Stimulated activated CD8-positive, alpha-beta memory T cell treated with anti-CD3 and anti-CD28 coated beads, Interleukin-7, amount 100 ng/mL, for 48 hours (primary cell): ENCODE data around the gene DISC1.
"Not testable (repeated sequence)": the region's sequence is repeated elsewhere in the genome, so short reads cannot be mapped to it uniquely, and the experiment has no call there.

Experiments used
- DNase-seq, 2 donors: peaks; one replicate each; pipeline ENCODE4 v3.0.0-alpha.2; 2020; ENCODE audit warnings: low read depth in 1 of 2; ENCODE audit errors: extremely low read depth in 1 of 2

DISC1 gene

DNA sequence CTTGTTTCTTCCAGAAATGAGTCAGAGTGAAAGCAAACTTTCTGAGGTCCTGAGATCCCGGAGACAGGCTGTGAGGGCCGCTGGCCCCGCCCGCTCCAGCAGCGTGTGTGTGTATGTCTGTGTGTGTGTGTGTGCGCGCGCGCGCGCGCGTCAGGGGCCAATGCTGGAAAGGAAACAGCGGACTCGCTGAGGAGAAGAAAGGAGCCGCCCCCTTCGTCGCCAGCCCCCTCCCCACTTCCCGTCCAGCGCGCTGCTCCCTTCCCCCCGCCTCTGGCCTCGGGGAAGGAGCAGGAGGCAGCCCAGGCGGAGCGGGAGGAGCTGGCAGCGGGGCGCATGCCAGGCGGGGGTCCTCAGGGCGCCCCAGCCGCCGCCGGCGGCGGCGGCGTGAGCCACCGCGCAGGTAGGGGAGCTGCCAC, at the start of gene DISC1:
DISC1 (plus strand) TSS at position 256 of the 416 bp plus-strand sequence; CDS start at position 334, 78 bp downstream.
- no peak for DNase-seq

DNA sequence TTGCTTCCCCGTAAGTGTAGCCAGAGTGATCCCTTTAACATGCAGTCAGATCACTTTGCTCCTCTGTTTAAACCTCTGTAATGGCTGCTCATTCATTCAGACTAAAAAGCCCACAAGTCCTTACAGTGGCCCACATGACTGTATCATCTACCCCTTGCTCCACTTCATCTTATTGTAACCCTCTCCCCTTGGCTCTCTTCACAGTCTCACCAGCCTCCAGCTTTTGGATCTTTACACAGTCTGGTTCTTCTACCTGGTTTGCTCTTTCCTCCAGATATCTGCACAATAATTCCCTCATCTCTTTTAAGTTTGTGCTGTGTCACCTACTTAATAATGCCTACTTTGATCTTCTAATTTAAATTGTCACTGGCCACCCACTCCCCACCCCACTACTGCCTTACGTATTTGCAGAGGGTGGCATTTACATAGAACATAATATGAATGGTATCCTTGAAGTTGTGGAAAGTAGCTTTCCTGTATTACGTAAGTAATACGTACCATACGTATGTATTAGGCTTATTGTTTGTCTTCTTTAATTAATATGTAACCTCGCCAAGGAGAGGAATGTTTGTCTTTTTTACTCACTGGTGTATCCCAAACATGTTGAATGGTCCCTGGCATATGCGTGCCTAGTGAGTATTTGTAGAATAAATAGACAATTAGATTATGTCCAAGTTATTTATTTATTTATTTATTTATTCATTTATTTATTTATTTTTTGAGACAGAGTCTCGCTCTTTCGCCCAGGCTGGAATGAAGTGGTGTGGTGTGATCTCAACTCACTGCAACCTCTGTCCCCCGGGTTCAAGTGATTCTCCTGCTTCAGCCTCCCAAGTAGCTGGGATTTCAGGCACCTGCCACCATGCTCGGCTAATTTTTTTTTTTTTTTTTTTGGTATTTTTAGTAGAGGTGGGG, 49.5 kb upstream of the DISC1 start:
- DNase-seq: no peak

DNA sequence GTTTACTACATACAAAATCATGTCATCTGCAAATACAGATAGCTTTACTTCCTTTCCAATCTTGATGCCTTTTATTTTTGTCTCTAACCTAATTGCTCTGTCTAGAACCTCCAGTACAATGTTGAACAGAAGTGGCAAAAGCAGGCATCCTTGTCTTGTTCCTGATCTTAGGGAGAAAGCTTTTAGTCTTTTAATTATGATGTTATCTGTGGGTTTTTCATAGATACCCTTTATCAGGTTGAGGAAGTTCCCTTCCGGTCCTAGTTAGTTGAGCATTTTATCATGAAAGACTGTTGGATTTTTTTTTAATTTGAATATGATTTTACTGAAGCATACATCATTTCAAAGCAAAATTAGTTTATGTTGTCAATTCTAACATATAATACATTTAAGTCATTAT, 45.7 kb upstream of the DISC1 start:
- no peak for DNase-seq

DNA sequence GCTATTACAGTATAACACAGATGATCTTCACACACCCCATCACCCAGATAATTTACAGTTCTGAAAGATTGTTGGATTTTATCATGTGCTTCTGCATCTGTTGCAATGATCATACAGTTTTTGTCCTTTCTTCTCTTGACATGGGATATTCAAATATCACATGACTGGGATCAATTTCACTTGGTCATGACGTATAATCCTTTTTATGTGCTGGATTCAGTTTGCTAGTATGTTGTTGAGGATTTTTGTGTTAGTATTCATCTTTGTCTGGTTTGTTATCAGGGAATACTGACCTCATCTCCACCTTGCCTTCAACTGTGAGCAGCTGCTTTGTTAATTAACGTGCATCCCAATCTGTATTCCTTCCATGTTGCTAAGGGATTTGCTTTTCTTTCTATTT, 44.7 kb upstream of the DISC1 start:
- DNase-seq: no peak

DNA sequence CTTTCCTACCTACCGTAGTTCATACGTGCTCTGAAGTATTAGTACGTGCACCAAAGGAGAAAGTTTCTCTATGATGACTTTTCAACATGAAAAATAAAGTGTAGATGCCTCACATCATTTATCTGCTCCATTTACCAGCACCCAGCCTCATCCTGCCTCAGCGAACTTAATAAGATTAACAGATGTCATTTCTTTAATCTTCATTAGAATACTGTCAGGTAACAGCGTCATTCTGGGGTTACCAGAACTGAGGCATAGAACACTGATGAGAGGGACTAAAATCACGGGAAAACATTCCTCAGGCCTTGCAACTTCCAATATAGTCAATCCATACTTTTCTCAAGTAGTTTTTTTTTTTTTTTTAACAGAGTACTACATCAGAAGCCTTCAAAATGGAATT, 43.2 kb upstream of the DISC1 start:
- no peak for DNase-seq

DNA sequence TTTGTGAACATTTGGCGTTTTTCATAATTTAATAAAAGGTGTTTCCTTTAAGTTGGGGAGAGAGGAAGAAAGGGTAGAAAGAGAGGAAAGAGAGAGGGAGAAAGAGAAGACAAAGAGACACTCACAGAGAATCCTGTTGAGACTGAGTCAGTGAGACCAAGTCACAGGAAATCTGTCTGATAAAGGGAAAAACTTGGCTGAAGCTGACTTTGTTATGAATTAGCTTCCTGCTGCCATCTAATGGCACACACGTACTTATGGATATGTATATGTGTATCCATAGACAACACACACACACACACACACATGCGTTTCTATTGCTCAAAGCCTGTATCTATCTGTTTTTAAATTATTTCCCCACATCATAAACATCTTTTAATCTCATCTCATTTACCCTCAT, 42.5 kb upstream of the DISC1 start:
- no peak for DNase-seq

DNA sequence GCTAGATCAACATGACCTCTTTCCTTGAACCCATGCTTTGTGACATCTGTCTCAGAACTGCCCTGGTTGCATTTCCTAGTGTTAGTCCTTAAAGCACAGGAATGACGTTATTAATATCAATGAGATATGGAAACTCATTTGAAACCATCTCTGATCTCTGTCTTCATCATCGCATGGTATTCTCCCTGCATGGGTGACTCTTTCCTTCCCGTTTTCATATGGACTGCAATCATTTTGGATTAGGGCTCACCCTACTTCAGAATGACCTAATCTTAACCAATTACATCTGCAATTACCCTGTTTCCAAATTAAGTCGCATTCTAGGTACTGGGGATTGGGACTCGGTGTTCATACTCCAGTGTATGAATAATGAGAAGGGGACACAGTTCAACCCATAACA, 41.7 kb upstream of the DISC1 start:
- no peak for DNase-seq

DNA sequence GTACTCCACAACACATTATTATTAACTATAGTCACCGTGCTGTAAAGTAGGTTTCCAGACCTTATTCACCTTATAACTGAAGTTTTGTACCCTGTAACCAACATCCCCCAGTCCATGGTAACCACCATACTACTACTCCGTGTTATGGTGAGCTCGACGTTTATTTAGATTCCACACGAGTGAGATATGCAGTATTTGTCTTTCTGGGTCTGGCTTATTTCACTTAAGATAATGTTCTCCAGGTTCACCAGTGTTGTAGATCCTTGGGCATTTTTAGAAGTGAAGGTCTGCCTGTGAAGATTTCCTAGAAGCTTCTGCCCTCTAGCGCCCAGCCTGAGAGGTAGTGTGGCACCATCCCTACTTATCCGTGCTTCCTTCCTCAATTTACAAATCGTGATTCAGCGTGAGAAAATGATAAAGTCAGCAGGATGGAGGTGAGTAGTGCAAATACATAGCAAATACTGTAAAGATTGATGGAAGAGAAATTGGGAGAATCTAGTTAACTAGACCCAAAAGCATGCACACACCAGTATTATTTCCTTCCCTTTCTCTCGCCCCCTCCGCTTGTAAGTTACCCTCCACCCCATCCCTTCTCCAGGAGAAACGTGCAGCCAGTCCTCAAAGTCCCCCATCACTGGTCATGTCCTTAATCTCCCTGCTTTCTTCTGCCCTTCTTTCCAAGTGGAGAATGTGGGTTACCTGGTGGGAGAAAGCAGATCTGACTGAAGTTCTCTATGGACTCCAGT, 36.0 kb upstream of the DISC1 start:
- DNase-seq: no peak

DNA sequence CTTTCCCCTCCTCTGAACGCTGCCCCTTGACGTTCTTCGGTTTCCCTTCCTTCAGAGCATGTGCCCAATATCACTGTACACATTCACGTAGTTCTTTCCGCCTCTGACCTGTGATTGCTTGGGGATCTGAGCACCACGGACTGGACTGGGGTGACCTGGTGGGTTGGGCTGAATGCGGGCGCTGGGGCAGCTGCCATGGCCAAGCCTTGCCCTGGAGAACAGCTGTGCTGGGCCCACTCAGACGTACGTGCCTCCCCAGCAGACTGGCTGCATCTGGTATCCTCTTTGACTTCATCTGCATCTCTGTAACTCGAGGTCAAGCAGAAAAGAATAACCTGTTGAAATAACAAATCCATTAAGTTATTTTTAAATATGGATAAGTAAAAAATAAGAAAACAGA, 35.1 kb upstream of the DISC1 start:
- no peak for DNase-seq

DNA sequence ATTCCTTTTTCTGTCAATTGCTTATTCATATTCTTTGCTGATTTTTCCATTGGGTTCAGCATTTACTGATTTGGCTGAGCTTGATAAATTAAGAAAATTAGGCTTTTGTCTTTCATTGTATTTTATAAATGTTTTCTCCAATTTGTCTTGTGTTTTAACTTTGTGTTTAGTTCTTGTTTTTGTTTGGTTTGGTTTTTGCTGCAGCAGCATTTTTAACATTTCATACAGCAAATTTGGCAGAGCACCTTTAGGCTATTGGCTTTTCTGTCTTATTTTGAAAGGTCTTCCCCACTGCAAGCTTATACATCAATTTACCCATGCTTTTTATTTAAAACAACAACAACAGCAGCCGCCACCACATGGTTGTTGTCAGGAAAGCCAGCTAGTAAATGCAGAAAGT, 33.8 kb upstream of the DISC1 start:
- no peak for DNase-seq

DNA sequence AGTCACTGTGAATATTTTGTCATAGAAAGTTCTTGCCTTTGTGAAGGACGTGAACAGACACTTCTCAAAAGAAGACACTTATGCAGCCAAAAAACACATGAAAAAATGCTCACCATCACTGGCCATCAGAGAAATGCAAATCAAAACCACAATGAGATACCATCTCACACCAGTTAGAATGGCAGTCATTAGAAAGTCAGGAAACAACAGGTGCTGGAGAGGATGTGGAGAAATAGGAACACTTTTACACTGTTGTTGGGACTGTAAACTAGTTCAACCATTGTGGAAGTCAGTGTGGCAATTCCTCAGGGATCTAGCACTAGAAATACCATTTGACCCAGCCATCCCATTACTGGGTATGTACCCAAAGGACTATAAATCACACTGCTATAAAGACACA, 33.3 kb upstream of the DISC1 start:
- not testable (repeated sequence) for DNase-seq

DNA sequence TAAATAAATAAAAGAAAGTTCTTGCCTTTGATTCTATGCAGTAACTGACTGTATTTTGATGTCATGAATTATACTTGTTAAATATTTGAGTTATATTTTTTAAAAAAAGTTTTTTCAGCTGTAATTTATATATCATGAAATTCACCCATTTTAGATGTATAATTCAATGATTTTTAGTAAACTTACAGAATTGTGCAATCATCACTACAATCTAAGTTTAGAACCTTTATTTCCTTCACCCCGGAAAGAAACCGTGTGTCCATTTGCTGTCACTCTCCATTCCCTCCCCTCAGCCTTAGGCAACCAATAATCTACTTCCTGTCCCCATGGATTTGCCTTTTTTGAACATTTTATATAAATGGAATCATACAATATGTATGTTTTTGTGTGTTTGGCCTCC, 32.5 kb upstream of the DISC1 start:
- DNase-seq: no peak

DNA sequence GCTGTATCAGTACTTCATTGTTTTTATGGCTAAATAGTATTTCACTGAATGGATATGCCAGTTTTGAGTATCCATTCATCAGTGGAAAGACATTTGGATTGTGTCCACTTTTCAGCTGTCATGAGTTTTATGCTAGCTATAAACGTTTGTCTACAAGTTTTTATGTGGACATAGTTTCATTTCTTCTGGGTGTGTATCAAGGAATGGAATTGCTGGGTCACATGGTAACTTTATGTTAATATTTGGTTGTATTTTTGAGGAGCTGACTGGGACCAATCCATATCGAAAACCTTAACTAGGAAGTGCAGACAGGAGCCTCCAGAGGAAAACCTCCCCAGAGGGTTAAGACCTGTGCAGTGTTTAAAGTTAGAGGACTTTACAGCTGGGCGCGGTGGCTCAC, 31.8 kb upstream of the DISC1 start:
- DNase-seq: no peak

DNA sequence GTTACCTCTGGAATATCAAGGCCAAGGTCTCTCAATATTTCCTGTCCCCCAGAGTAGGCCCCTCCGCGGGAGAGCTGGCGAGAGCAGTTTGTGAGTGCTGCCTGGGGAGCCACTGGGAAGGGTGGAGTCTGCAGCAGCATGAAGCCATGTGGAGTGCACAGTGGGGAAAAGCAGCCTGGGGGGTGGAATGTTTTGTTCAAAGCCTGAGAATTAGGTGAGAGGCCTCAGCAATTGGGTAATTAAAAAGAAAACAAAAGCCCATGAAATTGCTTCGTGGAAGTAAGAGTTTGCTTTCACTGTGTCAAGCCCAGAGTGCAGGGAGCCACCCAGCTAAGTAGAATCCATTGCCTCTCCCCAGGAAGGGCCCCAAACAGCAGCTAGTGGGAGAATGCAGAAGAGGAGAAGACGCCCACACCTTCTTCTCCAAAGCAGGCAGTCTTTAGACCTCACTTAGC, 30.2 kb upstream of the DISC1 start:
- no peak for DNase-seq

DNA sequence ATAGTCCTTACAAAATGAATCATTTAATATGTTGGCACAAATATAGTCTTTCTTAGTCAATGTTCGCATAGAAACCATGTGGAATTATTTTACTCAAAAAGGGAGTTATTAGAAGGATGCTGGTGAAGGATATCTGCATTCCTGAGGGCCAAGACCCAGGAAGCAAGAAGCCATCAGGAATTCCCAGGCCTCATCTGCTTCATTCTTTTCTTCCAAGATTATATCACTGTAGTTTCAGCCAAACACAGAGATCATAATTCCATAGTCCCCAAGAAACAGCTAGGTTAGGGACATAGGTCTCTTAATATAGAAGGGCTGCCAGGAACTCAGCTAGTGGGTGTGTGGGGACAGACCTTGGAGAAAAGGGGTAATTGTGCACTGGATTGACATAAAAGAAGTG, 28.6 kb upstream of the DISC1 start:
- DNase-seq: no peak

DNA sequence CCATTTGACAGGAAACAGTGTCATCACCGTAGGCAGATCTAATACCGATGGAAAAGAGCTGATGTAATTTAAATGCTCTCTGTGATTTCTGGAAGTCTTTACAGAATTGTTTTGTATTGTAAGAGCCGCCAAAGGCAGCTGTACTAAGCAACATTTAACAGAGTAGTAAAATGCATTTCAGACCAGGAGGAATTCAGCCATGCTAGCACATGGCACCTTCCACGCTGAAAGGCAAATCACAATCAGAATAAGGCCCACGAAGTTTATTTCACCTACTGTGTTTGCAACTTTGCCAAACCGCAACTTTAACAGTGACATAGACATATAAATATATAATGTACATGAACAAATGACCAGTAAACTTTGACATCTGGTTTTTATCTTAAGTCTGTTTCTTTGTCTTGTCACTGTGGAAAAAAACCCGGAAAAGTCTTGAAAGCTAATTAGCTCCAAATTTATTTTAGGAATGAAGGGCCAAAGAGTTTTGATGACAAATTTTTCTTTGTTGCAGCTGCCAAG, 26.1 kb upstream of the DISC1 start:
- DNase-seq: no peak

DNA sequence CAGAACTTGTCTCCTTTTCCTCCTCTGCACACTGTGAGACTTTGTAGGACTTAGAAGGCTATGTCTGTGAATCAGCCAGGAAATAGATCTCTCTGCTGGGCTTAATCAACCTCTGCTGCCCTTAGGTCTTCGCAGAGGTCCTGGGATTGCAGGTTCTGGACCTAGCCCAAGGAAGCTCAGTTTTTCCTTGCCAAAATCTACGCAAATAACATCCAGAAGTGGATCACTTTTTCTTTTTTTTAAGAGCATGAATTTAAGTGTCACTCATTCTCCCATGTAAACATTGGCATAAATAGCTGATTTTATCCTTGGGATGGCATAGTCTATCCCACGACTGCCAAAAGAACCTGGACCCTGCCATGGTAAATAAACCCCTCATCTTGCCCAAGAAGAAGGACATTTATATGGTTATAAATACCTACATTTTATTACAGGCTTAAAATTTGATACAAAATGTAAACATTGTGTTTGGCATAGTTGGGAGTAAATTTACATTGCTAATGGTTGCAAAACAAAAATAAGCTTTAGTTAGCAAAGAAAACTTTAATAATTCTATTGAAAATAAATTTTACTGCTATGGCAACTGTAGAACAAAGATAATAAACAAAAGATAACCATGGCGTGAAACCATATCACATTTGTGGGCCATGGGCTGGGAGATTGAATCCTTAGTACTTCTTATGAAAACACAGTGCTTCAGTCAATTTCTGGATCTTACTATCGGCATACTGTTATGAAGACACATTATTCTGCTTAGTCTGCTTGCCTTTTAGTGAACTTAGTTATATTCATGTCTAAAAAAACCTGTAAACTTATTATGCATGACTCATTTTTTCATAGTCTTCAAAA, 24.5 kb upstream of the DISC1 start:
- no peak for DNase-seq

DNA sequence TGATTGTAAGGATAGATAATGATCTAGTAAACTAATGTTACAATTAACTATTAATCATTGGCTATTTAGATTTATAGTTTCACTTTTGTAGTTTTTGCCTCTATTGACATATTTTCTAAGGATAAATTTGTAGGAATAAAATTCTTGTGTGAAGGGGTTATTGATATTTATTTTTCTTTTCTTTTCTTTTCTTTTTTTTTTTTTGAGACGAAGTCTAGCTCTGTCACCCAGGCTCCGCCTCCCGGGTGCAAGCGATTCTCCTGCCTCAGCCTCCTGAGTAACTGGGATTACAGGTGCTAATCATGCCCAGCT, 24.0 kb upstream of the DISC1 start:
- DNase-seq: no peak

DNA sequence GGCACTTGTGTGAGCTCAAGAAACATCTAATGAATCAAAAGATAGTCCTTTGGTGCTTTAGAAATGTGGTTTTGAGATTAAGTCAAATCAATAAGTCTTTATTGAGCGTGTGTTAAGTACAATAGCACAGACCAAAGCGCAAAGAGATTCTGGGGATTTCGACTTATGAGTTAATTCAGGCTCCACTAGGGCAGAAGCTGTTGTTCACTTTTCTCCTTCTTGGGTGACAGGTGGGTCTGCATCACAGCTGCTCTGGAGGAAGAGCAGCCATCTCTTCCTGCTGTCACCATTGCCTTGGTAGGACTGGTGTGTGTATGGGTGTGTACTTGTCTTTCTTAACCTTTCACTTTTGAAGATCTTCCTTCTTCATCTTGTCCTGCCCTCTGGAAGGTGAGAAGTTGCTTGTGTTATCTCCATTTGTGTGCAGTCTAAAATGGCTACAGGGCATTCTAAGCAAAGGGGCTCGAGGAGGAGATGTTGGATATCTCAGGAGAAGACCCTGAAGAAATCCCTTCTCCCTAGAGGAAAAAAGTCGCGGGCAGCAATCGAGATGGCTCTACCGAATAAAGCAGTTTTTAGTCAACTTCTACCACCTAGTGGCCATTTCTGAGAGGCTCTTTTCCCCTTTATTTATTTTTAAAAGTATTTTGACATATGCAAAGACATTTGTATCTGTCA, 22.9 kb upstream of the DISC1 start:
- no peak for DNase-seq

DNA sequence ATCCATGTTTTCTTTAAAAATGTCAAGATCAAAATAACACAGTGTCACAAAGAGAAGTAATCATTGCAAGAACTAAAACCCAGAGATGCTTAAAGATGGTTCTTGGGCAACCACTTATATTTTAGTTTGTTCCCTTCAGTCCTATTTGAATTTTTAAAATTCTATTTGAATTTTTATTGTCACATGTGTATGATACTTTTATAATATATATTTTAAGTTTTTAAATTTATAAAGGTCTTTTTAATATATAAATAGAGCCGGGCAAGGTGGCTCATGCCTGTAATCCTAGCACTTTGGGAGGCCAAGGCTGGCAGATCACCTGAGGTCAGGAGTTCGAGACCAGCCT, 22.3 kb upstream of the DISC1 start:
- no peak for DNase-seq
